GM18520 (cell line): ENCODE data around the gene VGLL4.
A peak's percentile ranks its signal among the peaks of the same experiment; 100 is the strongest.

Experiments
- ATAC-seq: cut with Tn5 transposase; IDR thresholded peaks from one replicate; pipeline ENCODE4 v1.9.1; 2021; ENCODE audit not compliant: unreplicated experiment

The VGLL4 gene

GRCh38 chr3:11653298-11654055 lies 9.8 kb upstream of the VGLL4 start:
- ATAC-seq, result no peak

DNA sequence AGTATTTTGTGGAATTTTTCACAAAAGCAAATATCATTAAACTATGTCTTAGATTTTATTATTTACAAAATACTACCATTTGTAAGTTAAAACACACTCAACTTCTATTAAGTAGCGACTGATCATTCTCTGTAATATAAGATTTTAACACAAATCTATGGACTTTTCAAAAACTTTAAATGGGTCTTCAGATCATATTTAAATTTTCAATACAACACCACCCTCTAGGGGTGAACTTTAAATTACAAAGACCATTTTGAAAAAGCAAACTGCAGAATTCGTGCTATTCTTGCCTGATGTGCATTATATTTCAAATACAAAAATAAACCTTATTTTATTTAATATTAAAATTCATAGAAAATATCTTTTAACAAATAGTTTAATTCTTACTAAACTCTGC lies 8.2 kb upstream of the VGLL4 start:
- ATAC-seq, result no peak

- ATAC-seq, result no peak
Measured at GRCh38 chr3:11651477-11651876, 7.8 kb upstream of the VGLL4 start.

GRCh38 chr3:11650391-11650790 lies 6.7 kb upstream of the VGLL4 start:
- no peak for ATAC-seq

DNA sequence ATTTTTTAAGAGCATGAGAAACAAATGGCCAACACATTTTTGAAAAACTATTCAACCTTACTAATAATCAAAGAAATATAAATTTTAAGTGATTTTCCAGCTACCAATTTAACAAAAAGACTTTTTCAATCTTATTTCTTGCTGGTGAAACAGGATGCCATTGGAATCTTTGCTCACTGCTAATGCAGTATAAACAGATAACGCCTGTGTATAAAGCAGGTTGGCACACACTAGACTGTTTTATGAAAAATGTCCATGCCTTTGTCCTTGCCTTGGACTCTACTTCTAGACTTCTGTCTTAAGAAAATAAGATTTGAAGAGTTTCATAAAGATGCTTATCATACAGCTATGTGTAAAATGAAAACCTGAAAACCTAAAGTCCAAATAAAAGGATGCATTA lies 5.0 kb upstream of the VGLL4 start:
- ATAC-seq, result no peak

GRCh38 chr3:11643201-11643603 lies 513 bp downstream of the VGLL4 start:
- ATAC-seq, result no peak

DNA sequence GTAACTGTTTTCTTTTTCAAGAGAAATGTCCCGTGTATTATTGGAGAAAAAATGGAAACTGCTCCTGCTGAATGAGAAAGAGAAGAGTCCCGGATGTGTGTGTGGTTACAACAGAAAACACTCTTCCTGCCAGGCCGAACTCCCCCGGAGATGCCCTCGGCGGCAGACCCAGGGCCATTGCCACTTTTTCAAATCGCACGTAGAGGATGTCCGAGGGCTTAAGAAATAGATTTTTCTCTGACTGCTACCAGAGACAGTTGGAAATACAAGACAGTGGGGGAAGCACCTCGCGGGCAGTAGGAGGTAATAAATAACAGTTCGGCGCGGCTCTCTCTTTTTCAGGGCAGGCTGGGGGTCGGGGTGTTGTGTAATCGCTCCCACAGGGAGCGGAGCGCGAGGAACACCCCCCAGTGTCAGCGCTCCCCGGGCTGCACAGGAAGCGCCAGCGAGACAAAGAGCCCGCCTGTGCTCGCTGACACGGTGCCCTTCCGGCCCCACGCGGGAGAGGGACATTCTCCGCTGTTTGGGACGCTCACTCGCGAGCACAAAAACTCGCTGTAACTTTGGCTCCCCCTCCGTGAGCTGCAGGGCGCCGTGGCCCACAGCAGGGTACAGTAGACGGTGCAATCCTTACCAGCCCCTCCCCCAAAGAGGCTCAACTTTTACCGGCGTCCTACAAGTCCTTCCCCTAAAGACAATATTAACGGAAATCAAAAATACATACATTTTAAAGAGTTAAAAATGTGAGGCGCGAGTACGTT lies 1.1 kb downstream of the VGLL4 start:
- ATAC-seq, result peak; percentile 38

DNA sequence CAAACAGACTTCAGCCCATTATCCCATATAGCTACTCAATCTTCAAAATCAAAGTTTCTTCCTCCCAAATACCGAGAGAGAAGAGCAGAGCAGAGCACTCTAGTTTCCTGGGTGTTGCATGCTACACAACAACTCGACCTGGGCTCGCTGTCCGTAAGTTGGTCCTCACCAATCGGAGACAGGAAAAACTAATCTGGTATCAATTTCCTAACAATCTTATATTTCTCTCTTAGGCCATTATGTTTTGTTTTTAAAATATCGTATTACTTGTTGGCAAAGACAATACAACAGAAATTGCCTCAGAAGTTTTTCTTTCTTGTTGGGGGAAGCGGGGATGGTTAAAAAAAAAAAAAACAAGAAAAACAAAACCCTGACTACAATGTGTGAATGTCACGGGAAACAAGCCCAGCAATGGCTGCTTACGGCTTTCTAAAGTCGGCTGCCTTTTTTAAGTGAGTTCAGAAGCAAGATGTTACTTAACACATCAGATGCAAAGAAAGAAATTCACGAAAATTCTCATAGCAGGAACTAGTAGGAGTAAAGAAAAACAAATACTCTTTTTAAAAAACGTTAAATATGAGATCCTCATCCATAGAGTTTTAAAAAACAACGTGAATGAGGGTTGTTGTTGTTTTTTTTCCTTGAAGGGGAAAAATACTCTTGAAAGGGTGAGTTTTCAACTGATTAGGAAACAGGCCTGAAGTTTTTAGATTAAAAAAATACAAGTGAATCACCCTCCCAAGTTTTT lies 1.9 kb downstream of the VGLL4 start:
- ATAC-seq, result no peak

DNA sequence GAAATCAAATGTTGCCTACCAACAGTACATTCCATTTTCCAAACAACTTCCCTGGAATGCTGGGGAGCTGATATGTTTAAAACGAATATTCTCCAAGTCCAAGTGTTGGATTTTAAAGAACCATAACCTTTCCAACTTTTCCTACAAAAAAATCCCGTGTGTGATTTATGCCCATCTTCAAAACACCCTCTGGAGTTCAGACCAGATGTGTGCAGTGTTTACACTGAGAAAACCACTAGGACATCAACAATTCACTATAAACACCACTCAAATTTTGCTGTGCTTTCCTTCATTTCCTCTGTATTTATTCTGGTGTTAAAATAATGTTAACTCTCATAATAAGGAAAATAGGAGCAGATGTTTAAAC lies 2.4 kb downstream of the VGLL4 start:
- no peak for ATAC-seq

DNA sequence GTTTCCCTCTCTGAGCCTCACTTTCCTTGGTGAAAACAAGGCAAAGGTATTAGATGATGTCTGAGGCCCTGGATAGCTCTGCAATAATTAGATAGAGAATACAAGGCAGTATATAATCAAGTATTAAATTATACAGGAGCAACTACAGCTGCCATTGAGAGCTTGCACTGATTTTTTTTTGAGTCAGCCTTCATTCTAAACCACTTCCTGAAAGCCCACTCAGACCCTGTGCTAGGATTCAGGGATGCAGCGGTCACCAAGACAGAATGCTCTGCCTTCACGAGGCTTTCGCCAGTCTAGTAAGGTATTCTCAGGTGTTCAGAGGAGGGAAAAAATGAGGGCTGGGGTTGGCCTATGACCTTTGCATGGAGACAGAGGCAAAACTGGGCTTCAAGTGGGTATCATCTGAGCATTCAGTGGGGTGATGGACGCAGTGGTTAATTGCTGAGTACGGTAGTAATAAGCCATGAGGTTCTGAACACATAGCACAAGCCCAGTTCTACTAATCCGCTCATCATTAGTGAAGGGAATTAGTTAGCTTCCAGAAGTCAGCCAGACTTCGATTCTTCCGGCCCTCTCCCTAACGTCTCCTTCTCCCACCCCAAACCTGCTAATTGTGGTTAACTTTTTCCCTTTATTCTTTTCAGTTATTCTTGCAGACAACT lies 3.6 kb downstream of the VGLL4 start:
- ATAC-seq, result no peak

GRCh38 chr3:11638495-11639358 lies 5.0 kb downstream of the VGLL4 start:
- ATAC-seq, result no peak

DNA sequence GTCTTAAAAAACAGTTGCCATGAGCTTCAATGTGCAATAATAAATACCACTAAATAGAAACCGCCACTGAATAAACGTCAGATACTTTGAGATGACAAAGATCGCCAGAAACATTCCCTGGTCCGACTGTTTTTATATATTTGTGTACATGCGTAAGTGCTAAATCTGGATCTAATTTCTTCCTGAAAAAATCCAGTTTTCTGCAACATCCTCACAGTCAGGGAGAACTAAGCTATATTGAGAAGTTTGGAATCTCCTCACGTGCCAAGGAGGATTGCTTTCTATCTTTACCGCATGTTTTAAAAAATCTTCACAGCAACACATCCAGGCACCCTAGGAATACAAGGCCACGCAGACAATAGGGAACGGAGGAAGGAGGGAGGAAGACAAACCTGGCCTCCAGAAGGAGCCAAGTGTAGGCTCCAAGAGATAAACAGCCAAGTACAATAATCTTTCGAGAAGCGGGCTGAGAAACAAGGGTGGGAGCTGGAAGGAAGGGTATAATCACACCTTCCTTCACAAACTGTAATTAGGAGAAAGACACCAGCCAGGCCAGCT lies 5.7 kb downstream of the VGLL4 start:
- no peak for ATAC-seq

- ATAC-seq, result no peak
Measured at GRCh38 chr3:11636394-11636770, 7.3 kb downstream of the VGLL4 start.

- ATAC-seq, result no peak
Measured at GRCh38 chr3:11635680-11636393, 7.9 kb downstream of the VGLL4 start.

GRCh38 chr3:11634974-11635612 lies 8.6 kb downstream of the VGLL4 start:
- no peak for ATAC-seq

DNA sequence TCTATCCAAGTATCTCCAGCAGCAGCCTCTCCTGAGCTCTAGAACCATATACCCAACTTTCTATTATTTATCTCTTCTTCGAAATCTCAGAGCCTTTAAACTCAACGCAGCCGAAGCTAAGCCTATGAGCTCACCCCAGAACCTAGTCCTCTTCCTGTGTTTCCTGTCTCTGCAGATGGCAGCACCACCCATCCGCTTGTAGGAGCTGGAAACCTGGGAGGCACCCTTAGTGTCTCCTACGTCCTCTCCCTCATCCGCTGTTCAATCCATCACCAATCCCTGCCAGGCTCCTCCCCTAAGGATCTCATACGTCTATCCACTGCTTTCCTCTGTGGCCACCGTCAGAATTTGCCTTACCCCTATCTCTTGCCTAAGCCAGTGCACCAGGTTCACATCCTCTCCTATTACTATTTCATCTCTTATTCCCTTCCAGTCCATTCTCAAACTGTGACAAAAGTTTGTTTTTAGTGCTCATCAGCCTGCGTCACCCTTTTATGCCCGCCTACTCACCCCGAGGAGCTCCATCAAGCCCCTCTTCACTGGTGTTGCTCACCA lies 9.6 kb downstream of the VGLL4 start:
- ATAC-seq, result no peak

DNA sequence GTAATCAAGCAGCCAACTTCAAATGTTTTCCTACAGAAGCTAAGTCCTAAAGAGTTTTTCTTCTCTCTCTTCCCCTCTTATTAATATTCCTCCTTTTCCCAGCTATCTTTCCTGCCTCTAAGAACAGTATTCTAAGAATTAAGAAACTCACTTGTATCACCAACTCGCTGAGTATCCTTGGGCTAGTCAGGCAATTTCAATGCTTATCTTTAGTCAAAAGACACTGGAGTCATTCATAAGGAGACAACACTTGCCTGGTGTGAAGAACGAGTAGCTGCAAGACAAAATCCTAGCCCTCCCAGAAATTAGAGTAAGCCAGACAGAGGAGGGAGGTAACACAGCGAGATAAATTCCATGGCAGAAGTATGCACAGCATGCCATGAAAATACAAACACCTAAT lies 10.7 kb downstream of the VGLL4 start:
- ATAC-seq, result no peak

DNA sequence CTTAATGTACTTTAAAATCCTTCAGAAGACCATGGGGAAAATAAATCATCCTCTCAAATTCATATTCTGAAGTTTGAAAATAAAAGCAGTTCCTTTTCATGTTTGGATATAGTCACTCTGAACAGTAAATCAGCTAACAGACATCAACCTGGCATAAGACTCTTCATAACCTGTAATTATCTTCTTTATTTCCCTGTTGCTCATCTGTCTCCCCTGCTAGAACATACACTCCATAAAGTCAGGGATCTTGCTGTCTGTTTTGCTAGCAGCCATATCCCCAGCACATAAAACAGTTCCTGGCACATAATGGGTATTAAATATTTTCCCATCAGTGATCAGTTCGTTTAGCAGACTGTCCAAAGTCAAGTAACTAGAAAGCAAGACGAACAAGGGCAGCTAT lies 11.2 kb downstream of the VGLL4 start:
- no peak for ATAC-seq

GRCh38 chr3:11631820-11632219 lies 11.9 kb downstream of the VGLL4 start:
- ATAC-seq, result no peak
